Measurements from ENCODE around the gene C1QL1.
A peak's percentile ranks its signal among the peaks of the same experiment; 100 is the strongest.
"Not testable (repeated sequence)": the region's sequence is repeated elsewhere in the genome, so short reads cannot be mapped to it uniquely, and the experiment has no call there.

The C1QL1 gene

GRCh38 chr17:44959821-44960531, 8.1 kb downstream of the C1QL1 start:
- peak; percentile 43 for DNase-seq

DNA sequence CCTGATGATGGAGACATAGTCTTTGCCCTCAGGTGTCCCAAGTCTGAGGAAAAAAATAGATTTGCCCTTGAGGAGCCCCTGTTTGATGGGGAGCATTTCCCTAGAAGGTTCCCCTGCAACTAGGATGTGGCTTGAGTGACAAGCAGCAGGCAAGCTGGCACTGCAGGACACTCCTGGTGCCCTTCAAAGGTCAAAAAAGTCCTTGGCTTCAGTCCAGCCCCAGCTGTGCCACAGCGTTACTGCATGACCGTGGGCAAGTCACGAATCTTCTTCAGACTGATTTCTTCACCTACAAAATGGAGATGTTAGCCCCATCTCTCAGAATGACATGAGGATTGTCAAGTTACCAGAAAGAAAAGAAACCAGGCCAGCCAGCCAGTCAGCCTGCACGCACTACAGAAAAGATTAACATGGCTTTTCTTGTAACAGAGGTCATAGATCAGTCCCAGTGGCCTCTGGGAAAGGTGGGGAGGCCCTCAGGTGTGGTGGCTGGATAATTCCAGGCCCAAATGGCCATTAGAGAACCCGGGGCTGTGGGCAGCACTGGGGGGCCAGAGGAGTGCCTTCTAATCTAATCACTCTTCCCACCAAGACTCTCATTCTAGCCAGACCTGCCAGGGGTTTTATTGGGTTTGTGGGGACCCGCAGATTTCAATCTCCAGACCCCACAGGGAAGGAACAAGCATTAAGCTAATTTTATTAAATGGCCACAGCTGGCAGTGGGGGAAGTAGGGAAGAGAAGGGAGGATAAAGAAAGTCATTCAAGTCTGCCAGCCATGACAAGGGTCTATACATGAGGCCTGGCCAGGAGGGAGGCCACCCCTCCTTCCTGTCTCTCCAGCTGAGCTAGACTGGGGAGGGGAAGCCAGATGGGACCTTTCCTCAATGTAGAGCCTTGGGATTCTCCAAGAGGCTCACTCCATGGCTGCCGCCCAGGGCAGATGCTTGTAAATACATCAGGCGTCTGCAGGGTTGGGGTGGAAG, 10.8 kb downstream of the C1QL1 start:
- DNase-seq: no peak

GRCh38 chr17:44955674-44956425, 12.3 kb downstream of the C1QL1 start:
- no peak for DNase-seq

GRCh38 chr17:44952946-44953475, 15.1 kb downstream of the C1QL1 start:
- no peak for DNase-seq

DNA sequence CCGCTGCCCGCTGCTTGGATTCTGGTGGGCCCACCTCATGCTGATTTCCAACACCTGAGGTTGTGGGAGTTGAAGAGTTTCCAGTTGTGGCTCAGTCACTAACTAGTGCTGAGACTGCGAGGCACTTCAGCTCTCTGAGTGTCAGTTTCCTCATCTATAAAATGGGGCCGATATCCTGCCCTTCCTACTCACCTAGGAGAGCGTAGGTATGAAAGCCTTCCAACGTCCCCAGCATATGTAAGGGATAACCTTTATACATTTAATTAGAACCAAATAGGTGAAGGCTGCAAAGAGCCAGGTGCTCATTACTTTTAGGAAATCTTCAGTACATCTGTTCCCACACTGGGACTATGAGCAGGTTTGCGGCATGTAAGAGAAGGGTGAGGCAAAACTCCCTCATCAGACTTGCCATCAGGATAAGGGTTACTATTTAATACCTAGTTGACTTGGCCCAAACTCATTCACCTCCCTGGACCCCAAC, 19.7 kb downstream of the C1QL1 start:
- no peak for DNase-seq

GRCh38 chr17:44947461-44948314, 20.4 kb downstream of the C1QL1 start, which contains the start of gene KIF18B:
KIF18B (minus strand) TSS chr17:44947773; CDS start chr17:44936344, 11,429 bp downstream.
- DNase-seq: peak; percentile 85

DNA sequence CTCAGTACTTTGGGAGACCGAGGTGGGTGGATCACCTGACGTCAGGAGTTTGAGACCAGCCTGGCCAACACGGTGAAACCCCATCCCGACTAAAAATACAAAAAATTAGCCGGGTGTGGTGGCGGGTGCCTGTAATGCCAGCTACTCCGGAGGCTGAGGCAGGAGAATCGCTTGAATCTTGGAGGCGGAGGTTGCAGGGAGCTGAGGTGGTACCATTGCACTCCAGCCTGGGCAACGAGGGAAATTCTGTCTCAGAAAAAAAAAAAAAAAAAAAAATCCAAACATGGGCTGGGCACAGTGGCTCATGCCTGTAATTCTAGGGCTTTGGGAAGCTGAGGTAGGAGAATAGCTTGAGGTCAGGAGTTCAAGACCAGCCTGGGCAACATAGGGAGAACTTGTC, 22.5 kb downstream of the C1QL1 start:
- not testable (repeated sequence) for DNase-seq

GRCh38 chr17:44942456-44942855, 25.6 kb downstream of the C1QL1 start:
- DNase-seq: no peak

DNA sequence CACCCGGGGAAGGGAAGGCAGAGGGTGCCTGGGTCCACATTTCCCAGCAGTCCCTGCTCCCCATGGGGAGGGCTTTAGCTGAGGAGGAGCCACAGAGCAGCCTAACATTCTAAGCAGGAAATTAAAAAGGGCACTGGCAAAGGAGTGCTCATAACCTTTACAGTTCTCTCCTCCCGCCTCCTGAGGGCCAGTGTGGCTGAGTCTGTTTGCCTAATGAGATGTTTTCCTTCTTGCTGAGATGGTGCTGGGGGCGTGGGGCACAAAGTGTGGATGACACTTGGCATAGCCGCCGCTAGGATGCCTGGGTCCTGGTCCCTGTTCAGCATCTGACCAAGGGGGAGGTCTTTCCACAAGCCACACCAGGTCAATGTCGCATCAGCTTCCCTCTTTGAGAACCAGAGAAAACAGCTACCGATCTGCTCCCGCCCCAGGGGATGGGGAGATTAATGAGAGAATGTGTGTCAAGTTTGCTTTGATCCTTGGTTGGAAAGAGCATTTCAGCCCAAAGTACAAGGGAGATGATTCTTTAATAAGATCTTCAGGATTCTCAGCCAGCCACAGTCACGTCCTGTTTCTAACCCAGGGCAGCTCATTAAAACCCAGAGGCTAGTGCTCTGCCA, 26.3 kb downstream of the C1QL1 start:
- DNase-seq: no peak

DNA sequence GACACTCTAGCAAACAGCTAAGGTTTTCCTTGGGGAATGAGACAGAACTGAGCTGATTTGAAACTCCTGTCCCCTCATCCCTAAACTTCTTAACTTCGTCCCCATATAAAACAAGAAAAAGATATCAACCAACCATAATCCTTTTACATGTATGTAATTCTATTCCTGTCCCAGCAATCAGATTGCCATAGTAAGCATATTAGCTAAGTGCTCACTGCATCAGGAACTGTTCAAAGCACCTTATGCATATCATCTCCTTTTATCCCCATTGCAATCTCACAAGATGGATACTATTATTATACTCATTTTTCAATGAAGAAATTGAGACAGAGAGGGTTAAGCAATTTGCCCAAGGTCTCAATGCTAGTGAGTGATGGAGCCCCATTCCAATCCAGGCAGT, 27.3 kb downstream of the C1QL1 start:
- no peak for DNase-seq

- DNase-seq: no peak
Measured at GRCh38 chr17:44940317-44940716, 27.8 kb downstream of the C1QL1 start.

DNA sequence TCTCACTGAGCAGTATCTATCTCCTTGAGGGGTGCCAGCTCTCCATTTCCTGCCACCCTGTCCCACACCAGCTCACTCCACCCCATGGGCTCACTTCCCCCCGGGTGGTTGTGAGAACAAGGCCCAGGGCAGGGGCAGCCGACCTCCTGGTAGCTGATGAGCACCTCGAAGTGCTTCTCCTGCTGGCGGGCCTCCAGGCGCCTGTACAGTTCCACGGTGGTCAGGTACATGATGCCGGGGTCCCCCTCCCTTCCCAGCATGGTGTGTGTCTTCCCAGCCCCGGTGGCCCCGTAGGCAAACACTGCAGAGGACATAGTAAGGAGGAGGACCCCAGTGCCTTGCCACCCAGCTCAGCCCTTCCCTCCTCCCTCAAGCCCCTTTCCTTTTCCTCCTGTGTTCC, 33.0 kb downstream of the C1QL1 start:
- DNase-seq: no peak

GRCh38 chr17:44934745-44935105, 33.4 kb downstream of the C1QL1 start:
- no peak for DNase-seq

DNA sequence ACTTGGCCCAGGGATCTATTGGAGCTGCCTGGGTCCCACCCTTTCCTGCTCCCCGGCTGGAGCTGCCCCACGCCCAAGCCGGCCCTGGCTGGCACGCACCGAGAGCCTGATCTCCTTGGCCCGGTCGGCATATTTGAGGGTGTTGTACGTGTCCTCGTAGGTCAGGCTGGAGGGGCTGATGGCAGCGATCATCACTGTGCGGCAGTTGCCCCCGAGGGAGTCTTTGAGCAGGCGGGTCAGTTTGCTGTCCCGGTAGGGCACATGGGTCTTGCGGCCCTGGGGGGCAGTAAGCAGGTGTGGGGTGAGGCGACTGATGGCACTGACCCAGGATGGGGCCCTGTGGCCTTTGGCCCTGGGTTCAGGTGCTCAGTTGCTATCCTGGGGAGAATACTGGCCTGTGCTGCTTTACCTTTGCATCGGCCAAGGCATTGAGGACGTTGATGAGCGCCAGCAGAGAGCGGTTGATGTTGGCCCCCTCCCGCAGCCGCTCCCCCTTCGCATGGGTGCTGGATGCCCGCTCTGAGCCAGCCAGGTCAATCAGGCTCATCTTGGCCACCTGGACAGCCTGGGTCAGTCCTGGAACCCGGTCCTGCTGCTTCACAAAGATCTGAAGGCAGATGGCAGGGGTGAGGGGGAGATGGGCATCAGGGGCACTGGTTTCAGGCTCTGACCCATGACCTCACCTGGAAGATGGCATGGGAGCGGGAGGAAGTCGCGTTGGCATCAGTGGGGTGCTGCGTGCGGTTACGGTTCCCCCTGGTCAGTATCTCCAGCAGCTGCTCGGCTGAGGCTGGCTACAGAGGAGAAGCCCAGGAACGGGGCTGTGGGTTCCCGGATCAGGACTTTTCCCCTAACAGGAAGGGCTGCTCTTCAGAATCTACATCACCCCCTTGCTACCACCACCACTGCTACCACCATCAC, 34.0 kb downstream of the C1QL1 start:
- DNase-seq: no peak

DNA sequence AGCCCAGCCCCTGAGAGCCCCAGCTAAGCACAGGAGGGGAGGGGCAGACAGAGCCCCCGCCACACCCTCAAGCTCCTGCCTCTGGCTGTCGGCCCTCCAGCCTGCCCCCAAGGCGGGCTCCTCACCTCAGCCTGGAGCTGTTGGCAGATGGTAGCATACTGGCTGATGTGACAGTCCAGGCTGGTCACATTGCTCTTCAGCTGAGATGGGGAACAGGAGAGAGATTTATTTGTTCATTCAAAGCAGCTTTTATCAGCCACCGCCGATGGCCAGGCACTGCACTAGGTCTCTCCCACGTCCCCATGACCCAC, 35.4 kb downstream of the C1QL1 start:
- DNase-seq: no peak

DNA sequence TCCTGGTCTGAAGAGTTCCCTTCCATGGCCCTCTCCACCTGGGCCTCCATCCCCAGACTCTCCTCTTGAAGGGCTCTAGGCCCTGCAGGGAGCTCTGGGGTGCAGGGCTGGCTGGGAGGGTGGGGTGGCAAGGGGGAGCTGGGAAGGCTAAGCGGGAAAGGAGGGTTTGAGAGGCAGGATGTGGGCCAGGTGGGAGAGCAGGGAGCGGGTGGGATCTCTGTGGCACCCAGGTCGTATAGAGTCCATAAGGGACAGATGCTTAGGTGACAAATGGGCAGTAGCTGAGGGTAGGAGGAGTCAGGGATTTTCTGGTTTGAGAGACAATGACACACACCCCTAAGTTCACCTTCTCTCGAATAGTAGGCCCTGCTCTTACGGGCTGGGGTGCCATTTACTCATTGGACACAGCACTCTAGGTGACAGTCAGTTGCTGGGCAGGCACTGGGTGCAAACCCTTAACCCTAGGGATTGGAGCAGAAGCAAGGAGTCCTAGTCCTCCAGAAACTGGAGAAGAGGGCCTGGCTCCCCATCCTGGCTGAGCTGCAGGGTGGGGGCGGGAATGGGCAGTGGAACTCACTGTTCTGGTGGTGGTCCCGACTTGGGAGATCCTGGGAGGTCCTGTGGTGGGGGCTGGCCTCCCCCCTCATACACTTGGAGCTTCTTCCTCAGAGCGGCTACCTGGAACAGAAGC, 35.9 kb downstream of the C1QL1 start:
- no peak for DNase-seq

DNA sequence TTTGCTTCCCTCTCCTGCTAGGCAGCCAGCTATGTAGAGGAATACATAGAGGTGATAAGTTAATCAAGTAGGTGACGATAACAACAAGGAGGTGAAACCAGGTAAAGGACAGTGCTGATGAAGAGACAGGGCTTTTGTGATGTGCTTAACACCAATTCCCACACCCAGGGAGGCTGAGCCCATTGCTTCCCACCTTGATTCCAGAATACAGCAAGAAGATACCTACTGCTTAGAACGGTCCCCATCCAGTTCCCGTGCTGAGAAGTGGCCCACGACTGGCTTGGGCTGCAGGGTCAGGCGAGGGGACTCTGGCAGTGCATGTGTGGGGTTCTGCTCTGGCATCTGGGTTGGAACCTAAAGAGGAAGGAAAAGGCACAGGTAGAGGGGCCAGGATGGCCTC, 36.7 kb downstream of the C1QL1 start:
- no peak for DNase-seq

GRCh38 chr17:44930667-44931066, 37.4 kb downstream of the C1QL1 start:
- no peak for DNase-seq

GRCh38 chr17:44928950-44929720, 39.0 kb downstream of the C1QL1 start:
- DNase-seq: no peak
